B cell (primary cell): Measurements from ENCODE around the gene ZSCAN21. TPM values are rescaled to one million over a fixed set of nuclear protein-coding genes. Genes with fewer than 3 reads are reported as not detected.

ENCODE experiments used
- ATAC-seq: fragments of 200-7000 bp; cut with Tn5 transposase; one replicate; pipeline ENCODE4 v1.10.0; 2021; ENCODE audit warnings: low read depth, mild to moderate bottlenecking, moderate number of reproducible peaks, moderate library complexity
- CTCF ChIA-PET: fragments of 350-600 bp; sonication (Branson Sonifier 250); formaldehyde crosslinking; loops from one replicate; lab custom pipeline; 2021; ENCODE audit warnings: antibody characterized with exemption, inconsistent platforms; lab: Charles Lee
- POLR2A ChIA-PET: fragments of 350-600 bp; sonication (Branson Sonifier 250); formaldehyde crosslinking; loops from one replicate; lab custom pipeline; 2021; ENCODE audit warnings: antibody characterized with exemption; lab: Charles Lee
- DNase-seq: peaks from one replicate; pipeline ENCODE4 v3.0.0; 2013
- H2AFZ ChIP-seq: 2 replicates; pipeline ENCODE4 v1.6.1; 2012; ENCODE audit warnings: mild to moderate bottlenecking, low read depth, low read length; ENCODE audit not compliant: insufficient read depth, poor library complexity, severe bottlenecking
- H3K27ac ChIP-seq, 2 donors: 1 replicate in 1 of 2; 2 replicates in 1 of 2; pipeline ENCODE4 v1.5.1; 2012 to 2013; ENCODE audit warnings: low read length in 2 of 2, mild to moderate bottlenecking in 2 of 2, moderate library complexity in 1 of 2
- H3K27me3 ChIP-seq, 4 experiments: fragments of 200-600 bp in 1 of 4; sonication (generic) in 1 of 4; replicated peaks in 1 of 4; 1 replicate in 2 of 4; 2 replicates in 2 of 4; pipeline versions ENCODE4 v1.6.1 to v1.7.0; 2013 to 2016; ENCODE audit warnings: low read length in 3 of 4, mild to moderate bottlenecking in 2 of 4, mixed read lengths in 1 of 4, moderate library complexity in 1 of 4; ENCODE audit not compliant: insufficient read depth in 4 of 4, control insufficient read depth in 3 of 4; ENCODE audit errors: control extremely low read depth in 1 of 4
- H3K36me3 ChIP-seq, 2 experiments: replicated peaks in 1 of 2; 1 replicate in 1 of 2; 2 replicates in 1 of 2; pipeline versions ENCODE4 v1.6.1 to v1.7.1; 2013; ENCODE audit warnings: low read length in 1 of 2; ENCODE audit not compliant: insufficient read depth in 2 of 2, control insufficient read depth in 1 of 2; ENCODE audit errors: control extremely low read depth in 1 of 2, extremely low read depth in 1 of 2
- H3K4me1 ChIP-seq, 2 donors: fragments of 200-600 bp in 1 of 2; sonication (generic) in 1 of 2; 1 replicate in 1 of 2; 2 replicates in 1 of 2; pipeline versions ENCODE4 v1.5.1 to v1.6.1; 2013 to 2017; ENCODE audit warnings: low read length in 2 of 2; ENCODE audit not compliant: control insufficient read depth in 2 of 2, insufficient read depth in 2 of 2
- H3K4me2 ChIP-seq: replicated peaks from 2 replicates; pipeline ENCODE3; 2012; ENCODE audit warnings: mild to moderate bottlenecking, low read depth, low read length; ENCODE audit not compliant: poor library complexity, severe bottlenecking
- H3K4me3 ChIP-seq, 5 experiments: fragments of 200-600 bp in 1 of 5; sonication (generic) in 1 of 5; 1 replicate in 3 of 5; 2 replicates in 2 of 5; pipeline versions ENCODE4 v1.5.1 to v1.7.0; 2011 to 2016; ENCODE audit warnings: low read length in 4 of 5, mild to moderate bottlenecking in 4 of 5, low read depth in 2 of 5, control low read depth in 1 of 5, moderate library complexity in 1 of 5; ENCODE audit not compliant: insufficient read depth in 1 of 5; ENCODE audit errors: control extremely low read depth in 1 of 5, extremely low read depth in 1 of 5
- H3K79me2 ChIP-seq: fragments of 200-600 bp; sonication (generic); one replicate; pipeline ENCODE4 v1.6.0; 2016; ENCODE audit warnings: low read length; ENCODE audit not compliant: control insufficient read depth, insufficient read depth
- H3K9ac ChIP-seq: fragments of 200-600 bp; sonication (generic); 2 replicates; pipeline ENCODE4 v1.6.1; 2017; ENCODE audit warnings: mild to moderate bottlenecking, low read length, moderate library complexity
- H3K9me3 ChIP-seq, 3 donors: one replicate each; pipeline versions ENCODE4 v1.6.1 to v1.7.1; 2013; ENCODE audit warnings: low read length in 2 of 3; ENCODE audit not compliant: control insufficient read depth in 2 of 3, insufficient read depth in 1 of 3; ENCODE audit errors: control extremely low read depth in 1 of 3
- H4K20me1 ChIP-seq: 2 replicates; pipeline ENCODE4 v1.6.0; 2012; ENCODE audit warnings: mild to moderate bottlenecking, low read length; ENCODE audit not compliant: insufficient read depth, control insufficient read depth, poor library complexity, severe bottlenecking
- H3K27ac Mint-ChIP-seq: one replicate; pipeline ENCODE4 v1.8.0; 2021; ENCODE audit warnings: mixed read lengths
- H3K27me3 Mint-ChIP-seq: one replicate; pipeline ENCODE4 v1.8.0; 2021; ENCODE audit warnings: mixed read lengths
- H3K4me1 Mint-ChIP-seq: one replicate; pipeline ENCODE4 v1.8.0; 2021; ENCODE audit warnings: mixed read lengths
- H3K4me3 Mint-ChIP-seq: one replicate; pipeline ENCODE4 v1.8.0; 2021; ENCODE audit warnings: mixed read lengths
- H3K9me3 Mint-ChIP-seq: one replicate; pipeline ENCODE4 v1.8.0; 2022; ENCODE audit warnings: mixed read lengths; ENCODE audit not compliant: insufficient read depth
- EZH2 ChIP-seq: IDR thresholded peaks from 2 replicates; pipeline ENCODE4 v1.6.1; 2012; ENCODE audit warnings: borderline replicate concordance, low read depth, mild to moderate bottlenecking, moderate library complexity, low read length; ENCODE audit not compliant: insufficient read depth, poor library complexity, severe bottlenecking
- WGBS: methylation state at CpG from one replicate; pipeline ENCODE4 v1.1.5; 2013; ENCODE audit warnings: missing lambda C conversion rate; ENCODE audit not compliant: insufficient coverage; 5-methylcytosine and 5-hydroxymethylcytosine counted together
- intact Hi-C: fragments of 100-400 bp; cut with micrococcal nuclease; formaldehyde crosslinking; loops from one replicate; pipeline ENCODE4 v1.10.0; 2022
- polyA plus RNA-seq: library from polyadenylated mRNA; depleted of rRNA; stranded (reverse); fragments of >200 nt; gene quantifications from 2 replicates; pipeline ENCODE4 v1.2.3, GENCODE V29; 2012
- total RNA-seq, 2 donors: library from RNA; stranded (reverse); fragments of 120-200 nt in 1 of 2; gene quantifications; 1 replicate in 1 of 2; 2 replicates in 1 of 2; pipeline versions ENCODE4 v1.2.3 to v1.2.4, GENCODE V29; 2013 to 2022
- TF ChIP-seq, protein P1 (sequence below): fragments of 200-600 bp; IDR thresholded peaks from one replicate; pipeline ENCODE4 v1.8.0; 2022; ENCODE audit warnings: antibody characterized with exemption, mild to moderate bottlenecking

Gene ZSCAN21
- total and polyA plus RNA-seq, 2 donors (not counting 1 experiment from before 2014, with no cell fraction given): 6.7 to 13.2 TPM

DNA sequence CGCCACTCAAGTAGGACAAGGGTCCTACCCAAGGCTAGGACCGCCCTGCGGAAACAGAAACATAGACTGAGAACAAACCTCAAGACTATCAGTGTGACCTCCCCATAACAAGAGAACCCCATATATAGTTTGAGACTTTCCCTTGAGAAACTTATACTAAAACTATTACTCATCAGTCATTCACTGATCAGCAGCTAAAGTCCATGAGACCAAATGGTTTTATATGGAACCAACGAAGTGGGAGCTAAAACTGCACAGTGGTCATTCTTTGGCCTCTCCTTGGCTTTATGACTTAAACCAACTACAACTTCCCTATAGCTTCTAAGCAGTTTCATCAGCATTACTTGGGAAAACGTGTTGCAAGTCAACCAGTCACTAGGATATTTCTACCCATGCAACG, 13.7 kb upstream of the ZSCAN21 start:
- intact Hi-C loops: no loop called here
- ChIA-PET CTCF (interaction anchor here (0.5 kb wide), 1 partner anchor 658 kb away, joined by 3 read pairs; no protein-coding TSS in a partner anchor), POLR2A (no interaction called here)
- Histone ChIP-seq H3K27ac (no peak overlapping the region), H3K9me3 (no peaks in the 10 kb centered on the region), H3K4me3 (no peak overlapping the region), H3K27me3 (no peaks in the 10 kb centered on the region), H4K20me1 (no peaks in the 10 kb centered on the region), H3K36me3 (peaks cover 18 to 36% of the 10 kb centered on the region in 2 experiments), H3K4me1 (peaks cover 4 to 5% of the 10 kb centered on the region in 2 donors), H2AFZ (no peak overlapping the region), H3K4me2 (no peak overlapping the region), H3K79me2 (no peaks in the 10 kb centered on the region), H3K9ac (no peak overlapping the region)
- Mint-ChIP-seq H3K4me1 (peaks cover 6% of the 10 kb centered on the region), H3K27ac (no peak overlapping the region), H3K4me3 (no peak overlapping the region), H3K9me3 (no peaks in the 10 kb centered on the region), H3K27me3 (no peaks in the 10 kb centered on the region)
- ATAC-seq (no peak), DNase-seq (no peak)
- TF ChIP-seq EZH2: no peak
- TF ChIP-seq, protein P1, sequence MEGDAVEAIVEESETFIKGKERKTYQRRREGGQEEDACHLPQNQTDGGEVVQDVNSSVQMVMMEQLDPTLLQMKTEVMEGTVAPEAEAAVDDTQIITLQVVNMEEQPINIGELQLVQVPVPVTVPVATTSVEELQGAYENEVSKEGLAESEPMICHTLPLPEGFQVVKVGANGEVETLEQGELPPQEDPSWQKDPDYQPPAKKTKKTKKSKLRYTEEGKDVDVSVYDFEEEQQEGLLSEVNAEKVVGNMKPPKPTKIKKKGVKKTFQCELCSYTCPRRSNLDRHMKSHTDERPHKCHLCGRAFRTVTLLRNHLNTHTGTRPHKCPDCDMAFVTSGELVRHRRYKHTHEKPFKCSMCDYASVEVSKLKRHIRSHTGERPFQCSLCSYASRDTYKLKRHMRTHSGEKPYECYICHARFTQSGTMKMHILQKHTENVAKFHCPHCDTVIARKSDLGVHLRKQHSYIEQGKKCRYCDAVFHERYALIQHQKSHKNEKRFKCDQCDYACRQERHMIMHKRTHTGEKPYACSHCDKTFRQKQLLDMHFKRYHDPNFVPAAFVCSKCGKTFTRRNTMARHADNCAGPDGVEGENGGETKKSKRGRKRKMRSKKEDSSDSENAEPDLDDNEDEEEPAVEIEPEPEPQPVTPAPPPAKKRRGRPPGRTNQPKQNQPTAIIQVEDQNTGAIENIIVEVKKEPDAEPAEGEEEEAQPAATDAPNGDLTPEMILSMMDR: no peak
- WGBS: 95% methylated on average over 3 of the region's 6 CpGs

DNA sequence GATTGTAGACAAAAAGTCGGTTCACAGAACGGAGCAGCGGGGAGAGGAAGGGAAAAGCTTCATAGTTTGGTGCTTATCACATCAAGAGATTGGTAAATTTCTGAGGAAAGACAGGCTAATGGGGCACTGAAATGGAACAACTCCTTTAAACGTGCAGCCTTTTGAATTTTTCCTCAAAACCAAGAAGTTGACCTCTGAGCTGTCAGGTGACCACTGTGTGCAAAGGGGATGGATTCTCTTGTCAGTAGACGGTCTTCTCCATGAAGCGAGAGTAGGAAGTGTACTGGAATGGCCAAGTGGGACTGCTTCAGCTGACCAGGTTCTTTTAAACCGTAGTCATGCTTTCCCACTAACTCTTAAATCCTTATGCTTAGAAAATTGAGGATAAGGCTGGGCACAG, 11.2 kb upstream of the ZSCAN21 start:
- H3K36me3 ChIP-seq: peaks cover 13 to 16% of the 10 kb centered on the region in 2 experiments
- DNase-seq (no peak), ATAC-seq (no peak)
- TF ChIP-seq, protein P1: no peak
- no peak for TF ChIP-seq EZH2
- no peaks in the 10 kb centered on the region for H3K9me3 Mint-ChIP-seq
- H3K9ac ChIP-seq: no peak overlapping the region
- H3K27ac Mint-ChIP-seq: no peak overlapping the region
- H3K4me3 ChIP-seq: no peak overlapping the region
- intact Hi-C loops: no loop called here
- no peaks in the 10 kb centered on the region for H4K20me1 ChIP-seq
- peaks cover 10% of the 10 kb centered on the region for H3K4me1 Mint-ChIP-seq
- H3K27me3 Mint-ChIP-seq: no peaks in the 10 kb centered on the region
- no peaks in the 10 kb centered on the region for H3K79me2 ChIP-seq
- H3K9me3 ChIP-seq: no peaks in the 10 kb centered on the region
- ChIA-PET POLR2A (no interaction called here), CTCF (no interaction called here)
- no peak overlapping the region for H2AFZ ChIP-seq
- WGBS: 95% methylated on average over 4 of the region's 7 CpGs
- no peaks in the 10 kb centered on the region for H3K27me3 ChIP-seq
- no peak overlapping the region for H3K4me3 Mint-ChIP-seq
- no peak overlapping the region for H3K4me2 ChIP-seq
- H3K4me1 ChIP-seq: peaks cover 4 to 5% of the 10 kb centered on the region in 2 donors
- no peak overlapping the region for H3K27ac ChIP-seq
